ENCODE measurements around the gene NBAS. TPM values are rescaled to one million over a fixed set of nuclear protein-coding genes. Genes with fewer than 3 reads are reported as not detected.

The NBAS gene
- total and polyA plus RNA-seq, 2 of the 4 experiments (the other 2 are of a cell fraction) = 22.3 to 105 TPM

DNA sequence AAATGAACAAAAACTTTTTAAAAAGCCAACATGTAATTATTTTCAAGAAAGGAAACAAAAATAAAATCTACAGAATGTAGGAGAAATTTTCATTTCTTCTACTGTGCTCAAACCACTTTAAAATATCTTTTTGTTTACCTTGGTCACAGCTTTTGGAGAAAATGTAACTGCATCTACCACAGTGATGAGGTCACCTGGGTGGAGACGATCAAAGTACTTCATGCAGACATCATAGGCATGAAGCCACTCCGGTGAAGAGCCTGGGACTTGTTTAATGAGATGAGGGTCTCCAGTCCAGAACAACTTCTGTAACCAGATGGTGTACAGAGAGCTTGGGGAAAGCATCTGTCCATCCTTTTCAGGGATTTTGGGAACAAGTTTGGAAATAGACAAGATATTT is 285.8 kb downstream of the NBAS start:
- Histone ChIP-seq H3K4me1 (ENCODE audit: control insufficient read depth, insufficient read depth, low read length) (0 out of 2 replicates have a peak, but pooled peaks cover 3% of the 10 kb centered on the region), H4K20me1 (ENCODE audit: insufficient read depth, low read length) (no peaks in the 10 kb centered on the region), H2BK5ac (ENCODE audit: low read depth, low read length, poor library complexity, severe bottlenecking) (no peak overlapping the region), H4K8ac (ENCODE audit: low read depth in 2 of 2, low read length in 2 of 2) (no peak overlapping the region), H4K5ac (ENCODE audit: low read depth, low read length) (no peak overlapping the region), H3K9ac (ENCODE audit: low read depth, low read length) (no peak overlapping the region), H2AFZ (replicated peaks; ENCODE audit: low read length, poor library complexity) (no peak overlapping the region), H3K4ac (ENCODE audit: low read depth, low read length) (no peak overlapping the region), H2BK15ac (ENCODE audit: low read depth, low read length) (no peak overlapping the region), H2AK5ac (ENCODE audit: low read depth, low read length) (no peak overlapping the region), H3K56ac (ENCODE audit: extremely low read depth, insufficient read depth, low read length) (no peak overlapping the region), H3K27me3 (ENCODE audit: control insufficient read depth, insufficient read depth, low read length) (no peaks in the 10 kb centered on the region), H2AK9ac (replicated peaks; ENCODE audit: low read depth, low read length, poor library complexity) (no peak overlapping the region), H2BK20ac (ENCODE audit: low read depth, low read length) (no peak overlapping the region), H3K4me2 (ENCODE audit: low read depth, low read length) (no peak overlapping the region), H3K9me1 (ENCODE audit: insufficient read depth, low read length) (peaks cover 3% of the 10 kb centered on the region; the same call in 1 of the 2 replicates), H3K14ac (replicated peaks; ENCODE audit: low read depth, low read length) (no peak overlapping the region), H2BK120ac (ENCODE audit: low read depth, low read length) (no peak overlapping the region), H3K4me3 (ENCODE audit: insufficient read depth, low read depth, low read length) (no peak overlapping the region), H3K18ac (ENCODE audit: low read depth, low read length) (no peak overlapping the region), H3K23ac (ENCODE audit: low read depth, low read length) (no peak overlapping the region), H3K9me3 (ENCODE audit: control insufficient read depth, insufficient read depth, low read length) (no peaks in the 10 kb centered on the region), H3K27ac (ENCODE audit: insufficient read depth, low read length) (no peak overlapping the region), H3K36me3 (ENCODE audit: control insufficient read depth, insufficient read depth, low read length) (peaks cover 7% of the 10 kb centered on the region; the same call in 1 of the 2 replicates), H3K79me1 (ENCODE audit: low read depth in 1 of 2, low read length in 2 of 2) (no peaks in the 10 kb centered on the region; a peak in 2 of 4 replicates), H4K91ac (ENCODE audit: insufficient read depth, low read depth, low read length) (no peak overlapping the region)
- ATAC-seq (ENCODE audit: low read depth) (no peak), DNase-seq (no peak)
- TF ChIP-seq USF2 (IDR thresholded peaks at IDR 0.05; ENCODE audit: low read depth, low read length) = no peak
- TF ChIP-seq, protein P1, sequence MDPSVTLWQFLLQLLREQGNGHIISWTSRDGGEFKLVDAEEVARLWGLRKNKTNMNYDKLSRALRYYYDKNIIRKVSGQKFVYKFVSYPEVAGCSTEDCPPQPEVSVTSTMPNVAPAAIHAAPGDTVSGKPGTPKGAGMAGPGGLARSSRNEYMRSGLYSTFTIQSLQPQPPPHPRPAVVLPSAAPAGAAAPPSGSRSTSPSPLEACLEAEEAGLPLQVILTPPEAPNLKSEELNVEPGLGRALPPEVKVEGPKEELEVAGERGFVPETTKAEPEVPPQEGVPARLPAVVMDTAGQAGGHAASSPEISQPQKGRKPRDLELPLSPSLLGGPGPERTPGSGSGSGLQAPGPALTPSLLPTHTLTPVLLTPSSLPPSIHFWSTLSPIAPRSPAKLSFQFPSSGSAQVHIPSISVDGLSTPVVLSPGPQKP (IDR thresholded peaks at IDR 0.05; ENCODE audit: borderline replicate concordance, low read depth, low read length) = no peak
- no peak for TF ChIP-seq POLR2A (IDR thresholded peaks at IDR 0.05; ENCODE audit: low read depth, low read length)
- no peak for TF ChIP-seq NFE2L2 (IDR thresholded peaks at IDR 0.05; ENCODE audit: low read depth, low read length)
- TF ChIP-seq RAD21 (IDR thresholded peaks at IDR 0.05; ENCODE audit: low read length) = no peak
- no peak for TF ChIP-seq MAZ (IDR thresholded peaks at IDR 0.05; ENCODE audit: borderline replicate concordance, low read depth, low read length)
- TF ChIP-seq CHD1 (IDR thresholded peaks at IDR 0.05; ENCODE audit: low read depth, low read length) = no peak
- no peak for TF ChIP-seq SMC3 (IDR thresholded peaks at IDR 0.05; ENCODE audit: low read depth, low read length)
- TF ChIP-seq MXI1 (IDR thresholded peaks at IDR 0.05; ENCODE audit: borderline replicate concordance, low read depth, low read length) = no peak
- POLR2A ChIA-PET (ENCODE audit: unreplicated experiment) = no interaction called here
- CTCF ChIA-PET = no interaction called here
- WGBS, 2 experiments (ENCODE audit: extremely low coverage in 2 of 2, insufficient read length in 1 of 2) = 100% methylated on average over 1 of the region's 2 CpGs; no CpG with 5 or more reads in 1 of the 2 experiments
- BruUV-seq (replicated peaks) = no TSS peak
- in situ Hi-C loops (cut with MboI; ENCODE audit: low sequenced_read_pairs) (no loop called here), intact Hi-C loops (cut with micrococcal nuclease) (no loop called here), dilution Hi-C loops (cut with HindIII; ENCODE audit: low sequenced_read_pairs, unreplicated experiment) (no loop called here)

Data from IMR-90 (cell line).